Measurements from ENCODE around the gene TMPRSS11E.
"Not testable (repeated sequence)": the region's sequence is repeated elsewhere in the genome, so short reads cannot be mapped to it uniquely, and the experiment has no call there.

TMPRSS11E gene, protein sequence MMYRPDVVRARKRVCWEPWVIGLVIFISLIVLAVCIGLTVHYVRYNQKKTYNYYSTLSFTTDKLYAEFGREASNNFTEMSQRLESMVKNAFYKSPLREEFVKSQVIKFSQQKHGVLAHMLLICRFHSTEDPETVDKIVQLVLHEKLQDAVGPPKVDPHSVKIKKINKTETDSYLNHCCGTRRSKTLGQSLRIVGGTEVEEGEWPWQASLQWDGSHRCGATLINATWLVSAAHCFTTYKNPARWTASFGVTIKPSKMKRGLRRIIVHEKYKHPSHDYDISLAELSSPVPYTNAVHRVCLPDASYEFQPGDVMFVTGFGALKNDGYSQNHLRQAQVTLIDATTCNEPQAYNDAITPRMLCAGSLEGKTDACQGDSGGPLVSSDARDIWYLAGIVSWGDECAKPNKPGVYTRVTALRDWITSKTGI

DNA sequence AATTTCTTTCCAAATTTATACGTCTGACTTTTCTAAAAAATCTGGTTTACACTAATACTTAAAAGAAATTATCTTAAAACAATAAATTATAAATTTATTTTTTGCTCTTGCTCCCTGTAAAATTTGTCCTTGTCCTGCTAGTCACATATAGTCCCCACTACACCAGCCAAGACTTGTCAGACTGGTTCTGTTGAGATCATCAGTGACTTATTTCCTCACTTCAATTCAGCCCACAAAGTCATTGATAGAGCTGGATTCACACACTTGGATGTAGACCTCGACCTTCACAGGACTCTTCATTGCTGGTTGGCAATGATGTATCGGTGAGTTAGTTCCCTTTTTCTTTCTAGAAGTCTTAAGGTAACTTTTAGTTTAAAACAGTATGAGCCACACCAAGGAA lies at the start of gene TMPRSS11E:
Gene TMPRSS11E (plus strand): TSS at position 263 of the 400 bp plus-strand sequence. CDS start 50 bp downstream, at position 313.
- in situ Hi-C loops (cut with MboI; ENCODE audit: low pct_unique_long_range_greater_than_20kb, low sequenced_read_pairs), result no loop called here
- DNase-seq, result no peak

DNA sequence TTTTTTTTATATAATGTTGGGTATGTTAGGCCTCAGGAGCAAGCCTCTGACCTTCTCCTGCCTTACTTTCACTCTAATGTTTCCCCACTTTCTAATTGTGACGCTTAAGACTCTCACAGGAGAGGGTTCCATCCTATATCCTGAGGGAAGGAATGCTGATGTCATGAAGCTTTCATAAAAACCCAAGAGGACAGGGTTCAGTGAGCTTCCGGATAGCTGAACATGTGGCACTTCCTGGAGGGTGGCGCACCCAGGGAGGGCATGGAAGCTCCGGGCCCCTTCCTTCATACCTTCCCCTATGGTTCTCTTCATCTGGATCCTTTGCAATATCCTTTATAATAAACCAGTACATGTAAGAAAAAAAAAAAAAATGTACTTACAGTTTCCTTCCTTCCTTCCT lies 48.0 kb upstream of the TMPRSS11E start:
- in situ Hi-C loops (cut with MboI; ENCODE audit: low pct_unique_long_range_greater_than_20kb, low sequenced_read_pairs), result no loop called here
- no peak for DNase-seq

DNA sequence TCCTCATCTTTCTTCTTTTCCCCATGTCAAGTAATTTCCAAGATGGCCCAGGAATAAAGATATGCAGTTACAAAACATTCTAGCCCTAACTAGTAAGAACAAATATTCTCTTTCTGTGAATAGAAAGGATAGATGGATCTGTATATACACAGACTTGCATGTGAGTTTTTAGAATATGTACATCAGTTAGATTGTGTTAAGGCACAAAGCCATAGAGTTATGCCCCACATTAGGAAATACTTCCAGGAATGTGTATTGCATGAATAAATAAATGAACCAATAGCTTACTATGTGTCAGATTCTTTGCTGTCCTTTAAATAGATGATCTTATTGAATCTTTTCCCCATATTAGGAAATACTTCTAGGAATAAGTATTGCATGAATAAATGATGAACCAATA lies 46.0 kb upstream of the TMPRSS11E start:
- in situ Hi-C loops (cut with MboI; ENCODE audit: low pct_unique_long_range_greater_than_20kb, low sequenced_read_pairs), result no loop called here
- DNase-seq, result no peak

DNA sequence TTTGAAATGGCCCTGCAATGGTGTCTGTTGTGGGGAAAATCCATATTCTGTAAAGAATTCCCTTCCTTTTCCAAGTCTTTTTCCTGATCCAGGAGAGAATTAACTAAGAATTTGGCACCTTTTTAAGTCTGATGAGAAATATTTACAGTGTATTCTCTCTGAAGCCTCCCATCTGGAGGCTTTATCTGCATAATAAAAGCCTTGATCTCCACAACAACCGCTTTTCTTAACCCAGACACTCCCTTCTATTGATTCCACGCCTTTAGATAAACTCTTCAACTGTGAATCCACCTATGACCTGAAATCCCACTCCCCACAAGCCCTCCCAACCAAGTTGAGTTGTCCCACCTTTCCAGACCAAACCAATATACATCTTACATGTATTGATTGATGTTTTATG lies 43.1 kb upstream of the TMPRSS11E start:
- in situ Hi-C loops (cut with MboI; ENCODE audit: low pct_unique_long_range_greater_than_20kb, low sequenced_read_pairs), result no loop called here
- no peak for DNase-seq

DNA sequence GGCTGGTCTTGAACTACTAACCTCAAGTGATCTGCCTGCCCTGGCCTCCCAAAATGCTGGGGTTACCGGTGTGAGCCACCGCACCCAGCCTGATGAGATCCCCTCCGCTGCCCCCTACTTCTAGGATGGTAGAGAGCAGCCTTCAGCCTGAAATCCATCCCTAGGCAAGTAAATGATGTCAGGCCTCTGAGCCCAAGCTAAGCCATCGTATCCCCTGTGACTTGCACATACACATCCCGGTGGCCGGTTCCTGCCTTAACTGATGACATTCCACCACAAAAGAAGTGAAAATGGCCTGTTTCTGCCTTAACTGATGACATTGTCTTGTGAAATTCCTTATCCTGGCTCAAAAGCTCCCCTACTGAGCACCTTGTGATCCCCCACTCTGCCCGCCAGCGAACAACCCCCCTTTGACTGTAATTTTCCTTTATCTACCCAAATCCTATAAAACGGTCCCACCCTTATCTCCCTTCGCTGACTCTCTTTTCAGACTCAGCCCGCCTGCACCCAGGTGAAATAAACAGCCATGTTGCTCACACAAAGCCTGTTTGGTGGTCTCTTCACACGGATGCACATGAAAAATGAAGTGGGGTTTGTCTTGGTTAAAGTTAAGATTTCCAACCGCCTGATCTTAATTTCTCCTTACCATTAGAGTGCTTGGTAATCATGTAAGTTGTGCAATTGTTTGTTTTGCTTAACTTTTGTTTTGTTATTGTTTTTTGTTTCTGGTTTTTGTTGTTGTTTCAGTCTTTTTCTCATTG lies 41.4 kb upstream of the TMPRSS11E start:
- in situ Hi-C loops (cut with MboI; ENCODE audit: low pct_unique_long_range_greater_than_20kb, low sequenced_read_pairs), result not testable (repeated sequence)

DNA sequence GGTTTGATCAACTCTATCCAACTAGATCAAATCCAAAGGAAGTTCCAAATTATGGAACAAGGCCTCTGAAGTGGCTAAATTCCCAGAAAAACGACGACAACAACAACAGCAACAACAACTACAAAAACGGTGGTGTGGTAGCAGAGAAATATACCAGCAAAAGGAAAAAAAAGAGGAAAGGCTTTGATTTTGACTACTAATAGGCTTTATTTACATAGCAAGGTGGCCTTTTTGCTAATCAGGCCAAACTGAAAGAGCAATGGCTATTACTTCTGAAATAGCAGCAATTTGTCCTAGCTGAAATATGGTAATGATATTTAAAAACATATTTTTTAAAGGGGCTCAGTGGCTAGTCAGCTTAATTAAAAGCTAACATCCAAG lies 40.8 kb upstream of the TMPRSS11E start:
- no peak for DNase-seq
- in situ Hi-C loops (cut with MboI; ENCODE audit: low pct_unique_long_range_greater_than_20kb, low sequenced_read_pairs), result no loop called here

More for the DNA sequence above, 41.4 kb upstream of the TMPRSS11E start:
- DNase-seq, result not testable (repeated sequence)

DNA sequence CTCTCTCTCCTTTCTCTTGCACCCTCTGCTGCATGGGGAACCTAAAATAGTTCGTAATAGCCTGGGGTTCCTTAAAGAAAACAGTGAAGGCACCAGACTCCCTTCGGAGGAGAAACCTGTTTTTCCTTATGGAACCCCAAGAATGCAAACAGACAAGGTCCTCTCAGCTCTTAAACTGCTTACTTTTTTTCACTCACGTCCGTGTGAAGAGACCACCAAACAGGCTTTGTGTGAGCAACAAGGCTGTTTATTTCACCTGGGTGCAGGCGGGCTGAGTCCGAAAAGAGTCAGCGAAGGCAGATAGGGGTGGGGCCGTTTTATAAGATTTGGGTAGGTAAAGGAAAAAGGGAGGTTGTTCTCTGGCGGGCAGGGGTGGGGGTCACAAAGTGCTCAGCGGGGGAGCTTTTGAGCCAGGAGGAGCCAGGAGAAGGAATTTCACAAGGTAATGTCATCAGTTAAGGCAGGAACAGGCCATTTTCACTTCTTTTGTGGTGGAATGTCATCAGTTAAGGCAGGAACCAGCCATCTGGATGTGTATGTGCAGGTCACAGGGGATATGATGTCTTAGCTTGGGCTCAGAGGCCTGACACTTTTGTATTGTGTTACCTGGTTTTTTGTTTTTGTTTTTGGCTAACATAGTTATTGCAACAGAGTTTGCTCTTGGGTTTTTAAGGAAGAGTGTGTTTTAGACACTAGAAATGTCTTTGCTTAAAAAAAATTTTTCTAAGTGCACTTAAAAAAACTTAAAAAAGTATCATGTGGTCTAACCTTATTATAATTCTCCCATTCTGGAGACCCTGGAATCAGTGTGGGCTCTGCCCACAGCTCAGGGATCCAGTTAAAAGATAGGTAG lies 40.0 kb upstream of the TMPRSS11E start:
- in situ Hi-C loops (cut with MboI; ENCODE audit: low pct_unique_long_range_greater_than_20kb, low sequenced_read_pairs); DNase-seq: not testable (repeated sequence)

DNA sequence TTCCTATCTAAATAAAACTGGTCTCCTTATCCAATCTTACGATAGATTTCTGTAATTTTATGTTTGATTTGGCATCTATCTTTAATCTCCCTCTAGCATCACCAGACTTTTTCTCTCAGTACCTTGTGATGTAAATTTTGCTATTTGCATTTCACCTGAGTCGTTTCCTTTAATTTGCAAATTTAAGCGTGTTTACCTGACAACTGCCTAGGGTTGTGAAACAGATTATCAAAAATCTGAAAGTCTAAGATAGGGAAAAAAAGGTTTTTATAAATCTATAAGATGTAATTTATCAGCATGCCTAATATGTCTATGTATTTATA lies 39.4 kb upstream of the TMPRSS11E start:
- DNase-seq, result no peak
- in situ Hi-C loops (cut with MboI; ENCODE audit: low pct_unique_long_range_greater_than_20kb, low sequenced_read_pairs), result no loop called here

DNA sequence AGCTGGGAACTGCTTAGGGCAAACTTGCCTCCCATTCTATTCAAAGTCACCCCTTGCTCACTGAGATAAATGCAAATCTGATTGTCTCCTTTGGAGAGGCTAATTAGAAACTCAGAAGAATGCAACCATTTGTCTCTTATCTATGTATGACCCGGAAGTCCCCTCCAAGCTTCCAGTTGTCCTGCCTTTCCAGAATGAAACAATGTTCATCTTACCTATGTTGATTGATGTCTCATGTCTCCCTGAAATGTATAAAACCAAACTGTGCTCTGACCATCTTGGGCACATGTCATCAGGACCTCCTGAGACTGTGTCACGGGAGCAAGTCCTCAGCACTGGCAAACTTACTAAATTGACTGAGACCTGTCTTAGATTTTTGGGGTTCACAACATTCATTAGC lies 37.1 kb upstream of the TMPRSS11E start:
- DNase-seq, result no peak
- in situ Hi-C loops (cut with MboI; ENCODE audit: low pct_unique_long_range_greater_than_20kb, low sequenced_read_pairs), result no loop called here

DNA sequence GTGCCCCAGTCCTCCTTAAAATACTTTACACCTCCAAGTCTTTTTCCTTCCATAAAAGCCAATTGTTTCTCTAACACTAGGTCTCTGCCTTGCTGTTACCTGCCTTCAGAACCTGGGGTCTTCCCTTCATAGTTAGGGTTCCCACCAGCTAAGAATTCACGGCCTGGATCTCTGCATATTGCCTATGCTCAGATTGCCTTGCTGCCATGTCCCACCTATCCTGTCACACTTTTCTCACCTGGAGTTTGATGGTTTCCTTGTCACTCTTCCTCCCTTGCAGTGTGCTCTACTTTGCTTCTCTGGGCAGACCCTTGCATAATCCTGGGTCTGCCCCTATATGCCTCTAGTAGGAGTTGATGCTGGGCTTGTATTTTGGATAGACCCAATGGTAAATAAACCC lies 36.6 kb upstream of the TMPRSS11E start:
- no peak for DNase-seq
- in situ Hi-C loops (cut with MboI; ENCODE audit: low pct_unique_long_range_greater_than_20kb, low sequenced_read_pairs), result no loop called here

DNA sequence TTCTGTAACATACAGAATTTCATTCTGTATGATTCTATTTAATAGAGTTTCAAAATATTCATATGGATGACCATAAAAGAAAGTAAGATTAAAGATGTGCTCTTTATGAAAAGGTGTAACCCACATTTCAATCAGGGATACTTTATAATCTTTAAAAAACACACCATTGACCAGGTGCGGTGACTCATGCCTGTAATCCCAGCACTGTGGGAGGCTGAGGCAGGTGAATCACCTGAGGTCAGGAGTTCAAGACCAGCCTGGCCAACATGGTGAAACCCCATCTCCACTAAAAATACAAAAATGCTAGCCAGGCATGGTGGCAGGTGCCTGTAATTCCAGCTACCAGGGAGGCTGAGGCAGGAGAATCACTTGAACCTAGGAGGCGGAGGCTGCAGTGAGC lies 35.2 kb upstream of the TMPRSS11E start:
- in situ Hi-C loops (cut with MboI; ENCODE audit: low pct_unique_long_range_greater_than_20kb, low sequenced_read_pairs); DNase-seq: not testable (repeated sequence)

DNA sequence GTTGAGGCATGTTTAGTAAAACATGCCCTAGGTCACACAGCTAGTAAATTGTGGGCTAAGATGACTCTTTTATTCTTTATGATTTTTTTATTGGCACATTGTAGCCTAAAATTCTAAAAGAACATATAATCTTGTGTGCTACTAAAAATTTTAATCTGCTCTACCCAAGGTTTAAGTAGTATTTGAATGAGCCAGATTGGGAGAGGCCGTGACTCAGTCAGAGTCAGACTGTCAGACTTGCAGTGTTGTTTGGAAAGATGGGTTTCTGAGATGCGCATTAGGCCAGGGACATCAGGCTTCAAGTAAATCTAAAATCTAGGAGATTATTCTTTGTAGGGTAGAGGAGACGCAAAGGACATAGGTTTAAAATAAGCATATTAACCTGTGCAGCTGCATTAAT lies 30.7 kb upstream of the TMPRSS11E start:
- in situ Hi-C loops (cut with MboI; ENCODE audit: low pct_unique_long_range_greater_than_20kb, low sequenced_read_pairs), result no loop called here
- no peak for DNase-seq

DNA sequence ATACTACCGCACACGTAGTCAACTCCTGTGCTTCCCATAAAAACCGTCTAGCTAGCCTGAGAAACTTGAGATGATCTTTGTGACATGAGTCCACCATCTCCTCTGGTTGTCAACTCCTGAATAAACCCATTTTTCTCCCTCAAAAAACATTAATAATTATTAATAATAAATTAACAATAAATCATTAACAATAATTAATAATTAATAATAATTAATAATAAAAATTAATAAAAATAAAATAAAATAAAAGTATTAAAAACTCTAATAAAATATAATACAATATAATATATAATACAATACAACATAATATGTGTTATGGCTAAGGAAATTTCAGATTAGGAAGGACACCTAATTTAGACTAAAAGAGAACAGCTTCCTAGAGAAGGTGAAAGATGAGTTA lies 20.7 kb upstream of the TMPRSS11E start:
- DNase-seq, result no peak
- in situ Hi-C loops (cut with MboI; ENCODE audit: low pct_unique_long_range_greater_than_20kb, low sequenced_read_pairs), result no loop called here

DNA sequence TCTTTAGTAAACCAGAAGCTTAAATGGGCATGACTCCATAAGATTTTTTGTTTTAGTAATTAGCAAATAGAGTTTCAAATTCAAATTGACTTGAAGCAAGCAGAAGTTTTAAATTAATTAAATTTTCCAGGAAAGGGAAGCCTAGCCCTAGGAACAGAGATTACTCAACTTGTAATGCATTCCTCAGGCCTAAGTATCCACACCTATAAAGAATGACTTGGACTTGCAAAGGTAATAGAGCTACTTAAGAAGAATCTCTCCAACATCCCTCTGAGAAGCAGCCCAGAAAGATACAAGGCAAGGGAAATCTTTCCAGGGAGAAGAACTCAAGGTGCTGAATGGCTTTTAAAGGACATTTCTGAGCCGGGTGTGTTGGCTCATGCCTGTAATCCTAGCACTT lies 16.9 kb upstream of the TMPRSS11E start:
- in situ Hi-C loops (cut with MboI; ENCODE audit: low pct_unique_long_range_greater_than_20kb, low sequenced_read_pairs), result no loop called here
- no peak for DNase-seq

DNA sequence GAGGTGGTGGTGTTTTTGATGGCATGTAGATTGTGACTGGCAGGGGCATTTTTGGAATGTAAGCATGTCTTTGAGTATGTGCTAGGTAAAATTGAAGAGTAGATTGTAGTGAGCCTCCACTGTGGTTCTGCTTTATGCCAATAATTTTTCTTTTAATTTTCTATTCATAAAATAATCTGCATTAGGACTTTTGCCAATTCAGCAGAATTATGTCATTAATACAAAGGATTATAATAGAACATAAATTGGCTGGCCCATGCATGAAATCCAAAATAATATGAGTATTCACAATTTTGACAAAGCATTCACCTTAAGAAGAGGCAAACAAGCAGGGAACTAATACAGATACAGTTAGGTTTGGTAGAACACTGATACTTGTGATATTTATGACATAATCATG lies 14.9 kb upstream of the TMPRSS11E start:
- in situ Hi-C loops (cut with MboI; ENCODE audit: low pct_unique_long_range_greater_than_20kb, low sequenced_read_pairs), result no loop called here
- DNase-seq, result no peak

DNA sequence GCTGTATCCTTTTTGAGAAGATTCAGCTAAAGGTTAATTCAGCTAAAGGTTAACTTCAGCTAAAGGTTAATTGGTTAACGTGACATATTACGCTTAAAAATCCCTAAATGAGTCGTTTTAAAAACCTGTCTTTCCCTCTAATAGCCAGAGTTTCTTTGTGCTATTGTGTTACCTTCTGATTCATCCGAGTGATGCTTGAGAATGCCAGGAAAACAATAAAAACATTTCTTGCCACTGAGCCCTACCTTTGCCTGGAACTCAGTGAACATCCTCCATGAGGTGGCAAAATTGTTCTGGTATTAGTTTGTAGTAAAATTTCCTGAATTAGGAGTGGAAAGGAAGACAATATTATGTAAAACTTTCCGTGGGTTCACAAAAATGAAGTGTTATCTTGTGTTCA lies 13.7 kb upstream of the TMPRSS11E start:
- in situ Hi-C loops (cut with MboI; ENCODE audit: low pct_unique_long_range_greater_than_20kb, low sequenced_read_pairs), result no loop called here
- DNase-seq, result no peak

DNA sequence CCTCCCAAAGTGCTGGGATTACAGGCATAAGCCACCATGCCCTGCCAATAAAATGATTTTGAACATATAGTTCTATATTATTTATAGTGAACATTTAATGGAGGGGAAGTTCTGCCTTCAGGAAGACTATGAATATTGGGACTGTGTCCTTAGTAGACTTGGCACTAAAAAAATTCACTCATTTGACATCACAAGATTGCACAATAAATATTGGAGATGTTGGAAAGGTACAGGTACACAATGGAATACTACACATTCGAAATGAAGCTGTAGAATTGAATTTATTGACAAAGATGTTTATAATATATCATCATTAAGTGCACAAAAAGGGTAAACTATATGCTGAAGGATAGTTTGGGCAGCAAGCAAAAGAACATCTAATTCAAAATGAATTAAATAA lies 13.0 kb upstream of the TMPRSS11E start:
- DNase-seq, result no peak
- in situ Hi-C loops (cut with MboI; ENCODE audit: low pct_unique_long_range_greater_than_20kb, low sequenced_read_pairs), result no loop called here

DNA sequence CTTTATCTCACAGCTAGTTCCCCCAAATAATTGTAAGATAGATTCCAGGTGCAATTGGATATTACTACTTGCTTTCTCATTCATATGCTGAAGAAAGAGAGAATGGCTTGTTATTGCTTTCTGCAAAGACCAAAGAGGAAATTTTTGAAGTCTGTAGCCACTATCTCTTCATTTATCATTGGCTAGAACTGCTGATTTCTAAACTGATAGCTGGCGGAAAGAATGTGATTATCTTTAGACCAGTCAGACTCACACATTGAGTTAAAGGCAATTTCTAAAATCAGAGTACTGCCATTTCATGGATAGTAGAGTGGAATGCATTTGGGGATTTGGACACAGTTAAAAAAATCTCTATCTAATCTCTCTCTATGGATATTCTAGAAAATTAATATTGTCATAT lies 12.4 kb upstream of the TMPRSS11E start:
- no peak for DNase-seq
- in situ Hi-C loops (cut with MboI; ENCODE audit: low pct_unique_long_range_greater_than_20kb, low sequenced_read_pairs), result no loop called here

DNA sequence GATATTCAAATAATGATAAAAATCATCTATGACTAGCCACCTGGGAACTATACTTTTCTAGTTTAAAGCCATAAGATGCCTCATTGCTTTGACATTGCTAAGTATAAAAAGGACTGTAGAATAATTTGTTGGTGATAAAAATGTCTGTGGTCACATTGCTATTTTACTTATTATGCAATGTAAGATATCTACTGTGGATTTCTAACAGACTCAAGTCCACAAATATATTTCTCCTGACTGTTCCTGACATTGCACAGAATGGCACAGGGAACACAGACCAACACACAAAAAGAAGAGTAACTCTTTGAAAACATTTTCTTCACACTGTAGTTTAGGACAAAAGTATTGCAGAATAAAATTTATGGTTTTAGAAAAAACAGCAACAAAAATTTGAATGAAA lies 2.2 kb upstream of the TMPRSS11E start:
- in situ Hi-C loops (cut with MboI; ENCODE audit: low pct_unique_long_range_greater_than_20kb, low sequenced_read_pairs), result no loop called here
- no peak for DNase-seq
